Uterus (tissue), 2 donors: Measurements from ENCODE around the gene RASGRP1.

Source experiments
- CTCF ChIP-seq, 4 experiments: fragments of 200-600 bp in 2 of 4; fragments of 450-650 bp in 2 of 4; sonication (generic) in 2 of 4; IDR thresholded peaks; one replicate each; pipeline ENCODE4 v1.5.1; 2016 to 2019; ENCODE audit warnings: antibody characterized with exemption in 4 of 4, mild to moderate bottlenecking in 2 of 4, moderate library complexity in 1 of 4
- POLR2A ChIP-seq, 2 donors: fragments of 450-650 bp; IDR thresholded peaks; one replicate each; pipeline ENCODE4 v1.6.1; 2016; ENCODE audit warnings: antibody characterized with exemption in 2 of 2, mild to moderate bottlenecking in 1 of 2, moderate library complexity in 1 of 2

- TF ChIP-seq POLR2A (IDR thresholded peaks at IDR 0.05) (no peak), CTCF (IDR thresholded peaks at IDR 0.05) (no peak)
Observed at GRCh38 chr15:38475361-38475760, 89.3 kb downstream of the RASGRP1 start.
